ENCODE data around the gene RPL13A.

DNA sequence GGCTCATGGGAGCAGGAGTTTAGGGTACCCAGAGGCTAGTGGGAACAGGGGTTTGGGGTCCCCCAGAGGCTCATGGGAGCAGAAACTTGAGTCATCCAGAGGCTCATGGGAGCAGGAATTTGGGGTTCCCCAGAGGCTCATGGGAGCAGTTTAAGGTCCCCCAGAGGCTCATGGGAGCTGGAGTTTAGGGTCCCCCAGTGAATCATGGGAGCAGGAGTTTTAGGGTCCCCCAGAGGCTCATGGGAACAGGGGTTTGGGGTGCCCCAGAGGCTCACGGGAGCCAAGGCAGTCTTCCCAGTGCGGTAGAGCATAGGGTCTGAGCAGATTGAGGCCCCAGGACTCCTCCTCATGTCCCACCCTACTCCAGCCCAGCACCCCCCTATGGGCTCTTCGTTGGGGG, 22.0 kb upstream of the RPL13A start:
- TF ChIP-seq TEAD2 (tag; IDR thresholded peaks at IDR 0.05), result no peak
- TF ChIP-seq, protein P1, sequence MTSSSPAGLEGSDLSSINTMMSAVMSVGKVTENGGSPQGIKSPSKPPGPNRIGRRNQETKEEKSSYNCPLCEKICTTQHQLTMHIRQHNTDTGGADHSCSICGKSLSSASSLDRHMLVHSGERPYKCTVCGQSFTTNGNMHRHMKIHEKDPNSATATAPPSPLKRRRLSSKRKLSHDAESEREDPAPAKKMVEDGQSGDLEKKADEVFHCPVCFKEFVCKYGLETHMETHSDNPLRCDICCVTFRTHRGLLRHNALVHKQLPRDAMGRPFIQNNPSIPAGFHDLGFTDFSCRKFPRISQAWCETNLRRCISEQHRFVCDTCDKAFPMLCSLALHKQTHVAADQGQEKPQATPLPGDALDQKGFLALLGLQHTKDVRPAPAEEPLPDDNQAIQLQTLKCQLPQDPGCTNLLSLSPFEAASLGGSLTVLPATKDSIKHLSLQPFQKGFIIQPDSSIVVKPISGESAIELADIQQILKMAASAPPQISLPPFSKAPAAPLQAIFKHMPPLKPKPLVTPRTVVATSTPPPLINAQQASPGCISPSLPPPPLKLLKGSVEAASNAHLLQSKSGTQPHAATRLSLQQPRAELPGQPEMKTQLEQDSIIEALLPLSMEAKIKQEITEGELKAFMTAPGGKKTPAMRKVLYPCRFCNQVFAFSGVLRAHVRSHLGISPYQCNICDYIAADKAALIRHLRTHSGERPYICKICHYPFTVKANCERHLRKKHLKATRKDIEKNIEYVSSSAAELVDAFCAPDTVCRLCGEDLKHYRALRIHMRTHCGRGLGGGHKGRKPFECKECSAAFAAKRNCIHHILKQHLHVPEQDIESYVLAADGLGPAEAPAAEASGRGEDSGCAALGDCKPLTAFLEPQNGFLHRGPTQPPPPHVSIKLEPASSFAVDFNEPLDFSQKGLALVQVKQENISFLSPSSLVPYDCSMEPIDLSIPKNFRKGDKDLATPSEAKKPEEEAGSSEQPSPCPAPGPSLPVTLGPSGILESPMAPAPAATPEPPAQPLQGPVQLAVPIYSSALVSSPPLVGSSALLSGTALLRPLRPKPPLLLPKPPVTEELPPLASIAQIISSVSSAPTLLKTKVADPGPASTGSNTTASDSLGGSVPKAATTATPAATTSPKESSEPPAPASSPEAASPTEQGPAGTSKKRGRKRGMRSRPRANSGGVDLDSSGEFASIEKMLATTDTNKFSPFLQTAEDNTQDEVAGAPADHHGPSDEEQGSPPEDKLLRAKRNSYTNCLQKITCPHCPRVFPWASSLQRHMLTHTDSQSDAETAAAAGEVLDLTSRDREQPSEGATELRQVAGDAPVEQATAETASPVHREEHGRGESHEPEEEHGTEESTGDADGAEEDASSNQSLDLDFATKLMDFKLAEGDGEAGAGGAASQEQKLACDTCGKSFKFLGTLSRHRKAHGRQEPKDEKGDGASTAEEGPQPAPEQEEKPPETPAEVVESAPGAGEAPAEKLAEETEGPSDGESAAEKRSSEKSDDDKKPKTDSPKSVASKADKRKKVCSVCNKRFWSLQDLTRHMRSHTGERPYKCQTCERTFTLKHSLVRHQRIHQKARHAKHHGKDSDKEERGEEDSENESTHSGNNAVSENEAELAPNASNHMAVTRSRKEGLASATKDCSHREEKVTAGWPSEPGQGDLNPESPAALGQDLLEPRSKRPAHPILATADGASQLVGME (CRISPR knock-in tag; IDR thresholded peaks at IDR 0.05), result no peak
- TF ChIP-seq NFATC3 (IDR thresholded peaks at IDR 0.05), result no peak
